Mesenchymal stem cell (in vitro differentiated cells and primary cell): ENCODE data around the gene KAT6B.
A peak's percentile ranks its signal among the peaks of the same experiment; 100 is the strongest.

Experiments
- DNase-seq: peaks from one replicate; pipeline ENCODE4 v3.0.0-alpha.2; 2013
- H2AFZ ChIP-seq: one replicate; pipeline ENCODE4 v1.6.1; 2013; ENCODE audit warnings: low read depth, mild to moderate bottlenecking, control low read depth, inconsistent platforms, low read length, moderate library complexity
- H2AK5ac ChIP-seq: 2 replicates; pipeline ENCODE4 v1.6.1; 2013; ENCODE audit warnings: low read length, moderate library complexity, mild to moderate bottlenecking, inconsistent platforms; ENCODE audit not compliant: severe bottlenecking
- H2BK120ac ChIP-seq: one replicate; pipeline ENCODE4 v1.6.1; 2013; ENCODE audit warnings: low read depth, mild to moderate bottlenecking, inconsistent platforms, low read length, moderate library complexity
- H2BK12ac ChIP-seq, 2 experiments: one replicate each; pipeline ENCODE4 v1.6.1; 2013; ENCODE audit warnings: inconsistent platforms in 2 of 2, low read length in 2 of 2, mild to moderate bottlenecking in 2 of 2, moderate library complexity in 2 of 2, control low read depth in 1 of 2
- H2BK15ac ChIP-seq: one replicate; pipeline ENCODE4 v1.6.1; 2013; ENCODE audit warnings: mild to moderate bottlenecking, low read depth, inconsistent platforms; ENCODE audit not compliant: poor library complexity, severe bottlenecking
- H2BK5ac ChIP-seq: 2 replicates; pipeline ENCODE4 v1.6.1; 2013; ENCODE audit warnings: low read depth, mild to moderate bottlenecking, low read length, control low read depth, inconsistent platforms; ENCODE audit not compliant: poor library complexity, severe bottlenecking
- H3K14ac ChIP-seq, 2 experiments: one replicate each; pipeline ENCODE4 v1.6.1; 2013; ENCODE audit warnings: inconsistent platforms in 2 of 2, low read length in 2 of 2, control low read depth in 1 of 2, mild to moderate bottlenecking in 1 of 2, moderate library complexity in 1 of 2
- H3K18ac ChIP-seq, 2 experiments: one replicate each; pipeline ENCODE4 v1.6.1; 2013; ENCODE audit warnings: inconsistent platforms in 2 of 2, low read length in 2 of 2, control low read depth in 1 of 2, low read depth in 1 of 2, mild to moderate bottlenecking in 1 of 2
- H3K23ac ChIP-seq, 2 experiments: one replicate each; pipeline ENCODE4 v1.6.1; 2013; ENCODE audit warnings: inconsistent platforms in 2 of 2, low read length in 2 of 2, mild to moderate bottlenecking in 2 of 2, moderate library complexity in 2 of 2, control low read depth in 1 of 2
- H3K27ac ChIP-seq: 2 replicates; pipeline ENCODE4 v1.5.1; 2013; ENCODE audit warnings: mild to moderate bottlenecking, moderate library complexity, low read length, control low read depth, inconsistent platforms; ENCODE audit not compliant: poor library complexity, severe bottlenecking
- H3K27me3 ChIP-seq, 2 experiments: 2 replicates each; pipeline versions ENCODE4 v1.6.1 to v1.7.0; 2013; ENCODE audit warnings: low read length in 2 of 2, mild to moderate bottlenecking in 2 of 2, moderate library complexity in 2 of 2, control low read depth in 1 of 2, inconsistent platforms in 1 of 2; ENCODE audit not compliant: control insufficient read depth in 1 of 2, insufficient read depth in 1 of 2
- H3K36me3 ChIP-seq, 2 experiments: 2 replicates each; pipeline versions ENCODE4 v1.6.1 to v1.7.0; 2013; ENCODE audit warnings: low read length in 2 of 2, control low read depth in 1 of 2, inconsistent platforms in 1 of 2, low read depth in 1 of 2, mild to moderate bottlenecking in 1 of 2; ENCODE audit not compliant: insufficient read depth in 2 of 2, control insufficient read depth in 1 of 2
- H3K4ac ChIP-seq, 2 experiments: one replicate each; pipeline ENCODE4 v1.6.1; 2013; ENCODE audit warnings: inconsistent platforms in 2 of 2, low read length in 2 of 2, mild to moderate bottlenecking in 2 of 2, moderate library complexity in 2 of 2, control low read depth in 1 of 2, low read depth in 1 of 2
- H3K4me1 ChIP-seq: 2 replicates; pipeline ENCODE4 v1.6.1; 2013; ENCODE audit warnings: low read depth, low read length, control low read depth; ENCODE audit not compliant: control insufficient read depth, insufficient read depth
- H3K4me2 ChIP-seq: 2 replicates; pipeline ENCODE4 v1.6.1; 2013; ENCODE audit warnings: low read length, mild to moderate bottlenecking, inconsistent platforms; ENCODE audit not compliant: poor library complexity, severe bottlenecking
- H3K4me3 ChIP-seq, 2 experiments: 2 replicates each; pipeline versions ENCODE4 v1.5.1 to v1.7.0; 2013; ENCODE audit warnings: low read length in 2 of 2, mild to moderate bottlenecking in 2 of 2, control low read depth in 1 of 2, low read depth in 1 of 2; ENCODE audit not compliant: insufficient read depth in 1 of 2
- H3K79me1 ChIP-seq: replicated peaks from 2 replicates; pipeline ENCODE4 v1.6.1; 2013; ENCODE audit warnings: mild to moderate bottlenecking, control low read depth, low read length, inconsistent platforms; ENCODE audit not compliant: poor library complexity, severe bottlenecking
- H3K9ac ChIP-seq: 2 replicates; pipeline ENCODE4 v1.7.0; 2013; ENCODE audit warnings: mild to moderate bottlenecking, low read length, moderate library complexity
- H3K9me3 ChIP-seq: 2 replicates; pipeline ENCODE4 v1.7.0; 2013; ENCODE audit warnings: mild to moderate bottlenecking, low read length; ENCODE audit not compliant: control insufficient read depth
- H4K8ac ChIP-seq: one replicate; pipeline ENCODE4 v1.6.1; 2013; ENCODE audit warnings: inconsistent platforms, mild to moderate bottlenecking, low read length, moderate library complexity
- H4K91ac ChIP-seq: one replicate; pipeline ENCODE4 v1.6.1; 2013; ENCODE audit warnings: mild to moderate bottlenecking, low read length, inconsistent platforms
- WGBS: methylation state at CpG from one replicate; pipeline ENCODE4 v1.1.7; 2013; ENCODE audit warnings: mixed read lengths; 5-methylcytosine and 5-hydroxymethylcytosine counted together

KAT6B gene

GRCh38 chr10:75012471-75012870 is 186.1 kb downstream of the KAT6B start:
- 96% methylated on average over 5 of the region's 8 CpGs for WGBS
- Histone ChIP-seq H4K8ac (no peak overlapping the region), H3K9ac (no peak overlapping the region), H2BK15ac (no peak overlapping the region), H3K4ac (no peak overlapping the region), H3K9me3 (no peaks in the 10 kb centered on the region), H3K4me2 (no peak overlapping the region), H3K27ac (no peak overlapping the region), H3K23ac (no peak overlapping the region), H3K4me1 (no peaks in the 10 kb centered on the region), H2BK120ac (no peak overlapping the region), H3K36me3 (peaks cover 9 to 13% of the 10 kb centered on the region in 2 experiments), H4K91ac (no peak overlapping the region), H3K18ac (no peak overlapping the region), H3K79me1 (peaks cover 4% of the 10 kb centered on the region), H2AK5ac (no peak overlapping the region), H3K4me3 (no peak overlapping the region), H3K27me3 (no peaks in the 10 kb centered on the region), H2BK5ac (no peak overlapping the region), H2AFZ (no peak overlapping the region), H3K14ac (no peak overlapping the region), H2BK12ac (no peak overlapping the region)
- no peak for DNase-seq

- no peaks in the 10 kb centered on the region for H3K9me3 ChIP-seq
- no peak overlapping the region for H2AFZ ChIP-seq
- no peak overlapping the region for H2BK15ac ChIP-seq
Measured at GRCh38 chr10:75013007-75013406, 186.6 kb downstream of the KAT6B start.

GRCh38 chr10:75013522-75013921 is 187.1 kb downstream of the KAT6B start:
- no peak for DNase-seq
- Histone ChIP-seq H2BK5ac (no peak overlapping the region), H3K14ac (no peak overlapping the region), H3K27ac (no peak overlapping the region), H3K18ac (peak overlapping the region in 1 of 2 experiments; percentile 33), H3K4me3 (no peak overlapping the region), H3K4me2 (no peak overlapping the region), H2AK5ac (no peak overlapping the region), H3K79me1 (peaks cover 5% of the 10 kb centered on the region), H4K8ac (no peak overlapping the region), H3K23ac (no peak overlapping the region), H2AFZ (no peak overlapping the region), H2BK15ac (no peak overlapping the region), H2BK120ac (no peak overlapping the region), H3K9me3 (no peaks in the 10 kb centered on the region), H3K4ac (no peak overlapping the region), H3K27me3 (no peaks in the 10 kb centered on the region), H4K91ac (no peak overlapping the region), H2BK12ac (no peak overlapping the region), H3K9ac (peak overlapping the region; percentile 39), H3K36me3 (peaks cover 17 to 23% of the 10 kb centered on the region in 2 experiments), H3K4me1 (no peaks in the 10 kb centered on the region)
- WGBS: no CpG with 5 or more reads among the region's 2 CpGs

More at GRCh38 chr10:75013007-75013406, 186.6 kb downstream of the KAT6B start:
- Histone ChIP-seq H3K23ac (no peak overlapping the region), H2AK5ac (no peak overlapping the region), H3K4me1 (no peaks in the 10 kb centered on the region), H3K27ac (no peak overlapping the region), H2BK120ac (no peak overlapping the region), H3K18ac (no peak overlapping the region), H3K4me2 (no peak overlapping the region), H4K91ac (no peak overlapping the region), H3K4me3 (no peak overlapping the region), H3K36me3 (peaks cover 12 to 18% of the 10 kb centered on the region in 2 experiments), H2BK5ac (no peak overlapping the region), H3K27me3 (no peaks in the 10 kb centered on the region), H3K4ac (no peak overlapping the region), H4K8ac (no peak overlapping the region), H3K79me1 (peaks cover 5% of the 10 kb centered on the region), H3K9ac (no peak overlapping the region), H2BK12ac (no peak overlapping the region), H3K14ac (no peak overlapping the region)
- no peak for DNase-seq

GRCh38 chr10:75014516-75015230 is 188.3 kb downstream of the KAT6B start:
- H2BK120ac ChIP-seq: no peak overlapping the region
- no peaks in the 10 kb centered on the region for H3K4me1 ChIP-seq
- no peaks in the 10 kb centered on the region for H3K27me3 ChIP-seq
- H2BK5ac ChIP-seq: no peak overlapping the region
- H3K79me1 ChIP-seq: peaks cover 5% of the 10 kb centered on the region
- H3K36me3 ChIP-seq: peaks cover 17 to 29% of the 10 kb centered on the region in 2 experiments
- no peak overlapping the region for H2AFZ ChIP-seq
- H3K23ac ChIP-seq: no peak overlapping the region
- no peak overlapping the region for H3K4me2 ChIP-seq
- H2BK12ac ChIP-seq: no peak overlapping the region
- DNase-seq: no peak
- H4K91ac ChIP-seq: no peak overlapping the region
- no peak overlapping the region for H3K14ac ChIP-seq
- no peak overlapping the region for H3K4me3 ChIP-seq
- no peak overlapping the region for H2BK15ac ChIP-seq
- no peak overlapping the region for H3K9ac ChIP-seq
- H4K8ac ChIP-seq: no peak overlapping the region
- no peaks in the 10 kb centered on the region for H3K9me3 ChIP-seq
- H2AK5ac ChIP-seq: no peak overlapping the region
- 97% methylated on average over 6 of the region's 6 CpGs for WGBS
- no peak overlapping the region for H3K18ac ChIP-seq
- no peak overlapping the region for H3K4ac ChIP-seq
- H3K27ac ChIP-seq: no peak overlapping the region
